Measurements from ENCODE around the gene PFDN4.
A peak's percentile ranks its signal among the peaks of the same experiment; 100 is the strongest.

Gene PFDN4

DNA sequence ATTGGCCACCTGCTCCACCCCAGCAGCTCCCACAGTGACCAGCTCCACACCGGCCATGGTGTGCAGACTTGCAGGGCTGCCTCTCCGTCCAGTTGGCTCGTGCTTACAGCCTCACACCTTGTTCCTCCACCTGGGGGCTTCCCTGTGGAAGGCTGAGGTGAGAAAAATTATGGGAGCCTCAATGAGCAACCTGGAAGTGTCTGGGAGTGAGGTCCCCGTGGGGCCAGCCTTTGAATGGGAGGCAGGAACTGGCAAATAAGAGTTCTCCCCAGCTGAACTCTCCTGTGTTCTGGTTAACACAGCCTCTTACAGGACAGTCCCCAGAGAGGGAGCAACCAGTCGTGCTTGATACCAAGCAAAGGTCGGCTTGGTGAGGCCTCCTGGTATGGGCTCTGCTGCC lies 3.8 kb upstream of the PFDN4 start:
- no peaks in the 10 kb centered on the region for H3K36me3 ChIP-seq (ENCODE audit: control insufficient read depth, insufficient read depth, low read length)
- peaks cover 10% of the 10 kb centered on the region for H3K79me2 ChIP-seq
- TF ChIP-seq, protein P1, sequence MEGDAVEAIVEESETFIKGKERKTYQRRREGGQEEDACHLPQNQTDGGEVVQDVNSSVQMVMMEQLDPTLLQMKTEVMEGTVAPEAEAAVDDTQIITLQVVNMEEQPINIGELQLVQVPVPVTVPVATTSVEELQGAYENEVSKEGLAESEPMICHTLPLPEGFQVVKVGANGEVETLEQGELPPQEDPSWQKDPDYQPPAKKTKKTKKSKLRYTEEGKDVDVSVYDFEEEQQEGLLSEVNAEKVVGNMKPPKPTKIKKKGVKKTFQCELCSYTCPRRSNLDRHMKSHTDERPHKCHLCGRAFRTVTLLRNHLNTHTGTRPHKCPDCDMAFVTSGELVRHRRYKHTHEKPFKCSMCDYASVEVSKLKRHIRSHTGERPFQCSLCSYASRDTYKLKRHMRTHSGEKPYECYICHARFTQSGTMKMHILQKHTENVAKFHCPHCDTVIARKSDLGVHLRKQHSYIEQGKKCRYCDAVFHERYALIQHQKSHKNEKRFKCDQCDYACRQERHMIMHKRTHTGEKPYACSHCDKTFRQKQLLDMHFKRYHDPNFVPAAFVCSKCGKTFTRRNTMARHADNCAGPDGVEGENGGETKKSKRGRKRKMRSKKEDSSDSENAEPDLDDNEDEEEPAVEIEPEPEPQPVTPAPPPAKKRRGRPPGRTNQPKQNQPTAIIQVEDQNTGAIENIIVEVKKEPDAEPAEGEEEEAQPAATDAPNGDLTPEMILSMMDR (IDR thresholded peaks at IDR 0.05) = no peak
- no peaks in the 10 kb centered on the region for H3K27me3 ChIP-seq (ENCODE audit: control insufficient read depth, insufficient read depth, low read length)
- no peak overlapping the region for H3K4me2 ChIP-seq (ENCODE audit: low read length)
- H3K9ac ChIP-seq = no peak overlapping the region
- peaks cover 16% of the 10 kb centered on the region for H3K4me1 ChIP-seq
- H2AFZ ChIP-seq = no peak overlapping the region
- no peaks in the 10 kb centered on the region for H3K9me3 ChIP-seq (ENCODE audit: control insufficient read depth, low read length)
- no peak overlapping the region for H3K27ac ChIP-seq
- no peak overlapping the region for H3K4me3 ChIP-seq (ENCODE audit: low read depth, low read length)

DNA sequence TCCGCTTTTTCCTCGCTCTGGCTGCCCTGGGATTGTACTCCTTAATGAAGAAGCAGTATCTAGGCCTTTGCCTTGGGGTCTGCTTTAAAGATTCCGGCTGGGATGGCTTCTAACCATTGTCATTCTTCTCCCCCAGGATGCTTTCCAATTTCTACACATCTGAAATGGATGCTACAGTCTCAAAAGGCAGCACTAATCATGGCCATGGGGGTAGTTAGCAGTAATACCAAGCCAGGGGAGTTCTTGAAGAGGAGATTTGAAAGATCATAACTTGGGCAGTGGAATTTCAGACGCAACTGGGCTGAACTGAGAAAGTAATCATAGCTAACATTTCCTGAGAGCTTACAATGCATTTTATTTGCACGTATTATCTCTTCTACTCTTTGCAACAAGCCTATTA lies 3.4 kb upstream of the PFDN4 start:
- Histone ChIP-seq H3K9me3 (ENCODE audit: control insufficient read depth, low read length) (no peaks in the 10 kb centered on the region), H3K79me2 (peaks cover 14% of the 10 kb centered on the region), H3K4me3 (ENCODE audit: low read depth, low read length) (no peak overlapping the region), H3K36me3 (ENCODE audit: control insufficient read depth, insufficient read depth, low read length) (no peaks in the 10 kb centered on the region), H3K27ac (no peak overlapping the region), H3K27me3 (ENCODE audit: control insufficient read depth, insufficient read depth, low read length) (no peaks in the 10 kb centered on the region), H3K4me1 (peaks cover 21% of the 10 kb centered on the region), H3K4me2 (ENCODE audit: low read length) (no peak overlapping the region), H3K9ac (no peak overlapping the region), H2AFZ (no peak overlapping the region)
- TF ChIP-seq, protein P1 (IDR thresholded peaks at IDR 0.05) = no peak

DNA sequence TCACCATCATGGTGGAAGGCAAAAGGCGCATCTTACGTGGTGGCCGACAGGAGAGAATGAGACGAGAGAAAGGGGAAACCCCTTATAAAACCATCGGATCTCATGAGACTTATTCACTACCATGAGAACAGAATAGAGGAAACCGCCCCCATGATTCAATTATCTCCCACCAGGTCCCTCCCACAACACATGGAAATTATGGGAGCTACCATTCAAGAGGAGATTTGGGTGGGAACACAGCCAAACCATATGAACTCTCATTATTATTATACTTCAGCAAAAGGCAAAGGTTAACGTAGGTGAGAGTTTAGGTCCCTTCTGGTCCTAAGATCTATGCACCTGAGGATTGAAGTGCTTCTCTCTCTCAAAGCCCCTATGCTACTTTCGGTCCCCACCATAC lies 2.4 kb upstream of the PFDN4 start:
- Histone ChIP-seq H3K27ac (no peak overlapping the region), H2AFZ (no peak overlapping the region), H3K79me2 (peaks cover 22% of the 10 kb centered on the region), H3K27me3 (ENCODE audit: control insufficient read depth, insufficient read depth, low read length) (no peaks in the 10 kb centered on the region), H3K9ac (no peak overlapping the region), H3K36me3 (ENCODE audit: control insufficient read depth, insufficient read depth, low read length) (no peaks in the 10 kb centered on the region), H3K4me3 (ENCODE audit: low read depth, low read length) (no peak overlapping the region), H3K9me3 (ENCODE audit: control insufficient read depth, low read length) (no peaks in the 10 kb centered on the region), H3K4me1 (peaks cover 19% of the 10 kb centered on the region), H3K4me2 (ENCODE audit: low read length) (no peak overlapping the region)
- TF ChIP-seq, protein P1 (IDR thresholded peaks at IDR 0.05) = no peak

DNA sequence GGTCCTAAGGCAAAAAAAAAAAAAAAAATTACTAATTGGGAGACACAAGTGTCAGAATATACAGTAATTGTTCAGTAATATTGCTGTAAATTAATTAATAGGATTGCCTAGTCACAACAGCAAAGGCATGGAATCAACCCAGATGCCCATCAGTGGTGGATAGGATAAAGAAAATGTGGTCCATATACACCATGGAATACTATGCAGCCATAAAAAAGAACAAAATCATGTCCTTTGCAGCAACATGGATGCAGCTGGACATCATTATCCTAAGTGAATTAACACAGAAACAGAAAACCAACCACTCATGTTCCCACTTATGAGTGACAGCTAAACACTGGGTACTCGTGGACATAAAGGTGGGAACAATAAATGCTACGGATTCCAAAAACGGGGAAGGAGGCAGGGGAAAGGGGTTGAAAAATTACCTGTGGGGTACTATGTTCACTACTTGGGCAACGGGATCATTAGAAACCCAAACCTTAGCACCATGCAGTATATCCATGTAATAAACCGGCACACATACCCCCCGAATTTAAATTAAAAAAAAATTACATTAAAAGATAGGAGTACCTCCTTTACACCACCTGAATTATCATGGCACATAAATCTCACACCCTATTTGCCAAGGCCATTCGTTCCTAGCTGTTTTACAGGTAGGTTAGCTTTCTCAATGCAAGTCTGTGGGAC lies 689 bp upstream of the PFDN4 start:
- Histone ChIP-seq H3K9ac (no peak overlapping the region), H2AFZ (peak overlapping the region; percentile 96), H3K36me3 (ENCODE audit: control insufficient read depth, insufficient read depth, low read length) (no peaks in the 10 kb centered on the region), H3K27ac (peak overlapping the region; percentile 98), H3K4me1 (peaks cover 8% of the 10 kb centered on the region), H3K4me2 (ENCODE audit: low read length) (peak overlapping the region; percentile 86), H3K9me3 (ENCODE audit: control insufficient read depth, low read length) (no peaks in the 10 kb centered on the region), H3K27me3 (ENCODE audit: control insufficient read depth, insufficient read depth, low read length) (no peaks in the 10 kb centered on the region), H3K4me3 (ENCODE audit: low read depth, low read length) (peak overlapping the region; percentile 82), H3K79me2 (peaks cover 29% of the 10 kb centered on the region)
- TF ChIP-seq, protein P1 (IDR thresholded peaks at IDR 0.05) = no peak
